ENCODE measurements around the gene ARHGEF2. TPM values are rescaled to one million over a fixed set of nuclear protein-coding genes. Genes with fewer than 3 reads are reported as not detected.

ARHGEF2 gene
- total and polyA plus RNA-seq, 2 of the 13 experiments (the other 11 are each of a cell fraction or from before 2014, with no cell fraction given) = 16.1 to 32.1 TPM

- no peak for TF ChIP-seq ZNF224 (CRISPR knock-in tag; IDR thresholded peaks at IDR 0.05)
- no peak for TF ChIP-seq ZFP62 (CRISPR knock-in tag; IDR thresholded peaks at IDR 0.05)
- no peak for TF ChIP-seq GLMP (CRISPR knock-in tag; IDR thresholded peaks at IDR 0.05; ENCODE audit: borderline replicate concordance)
- TF ChIP-seq MTF1 (CRISPR knock-in tag; IDR thresholded peaks at IDR 0.05) = no peak
- 0 out of 2 replicates have a peak, but pooled peaks have one; percentile 45 for TF ChIP-seq HBP1 (CRISPR knock-in tag; IDR thresholded peaks at IDR 0.05; ENCODE audit: low read depth)
- TF ChIP-seq BCL6 (CRISPR knock-in tag; IDR thresholded peaks at IDR 0.05) = peak; percentile 29; the same call in 1 of the 2 replicates
- TF ChIP-seq AGO1 (IDR thresholded peaks at IDR 0.05; ENCODE audit: low read depth, low read length, poor library complexity, severe bottlenecking) = no peak
- TF ChIP-seq MTA3 (CRISPR knock-in tag; IDR thresholded peaks at IDR 0.05) = no peak
- TF ChIP-seq PHF20 (CRISPR knock-in tag; IDR thresholded peaks at IDR 0.05) = peak; percentile 79
- TF ChIP-seq BORCS8-MEF2B (CRISPR knock-in tag; IDR thresholded peaks at IDR 0.05) = no peak
- TF ChIP-seq CSRNP1 (CRISPR knock-in tag; IDR thresholded peaks at IDR 0.05) = 0 out of 2 replicates have a peak, but pooled peaks have one; percentile 40
- TF ChIP-seq ZNF776 (CRISPR knock-in tag; IDR thresholded peaks at IDR 0.05) = no peak
- no peak for TF ChIP-seq ZNF234 (CRISPR knock-in tag; conservative IDR thresholded peaks at IDR 0.05)
- no peak for TF ChIP-seq SNAPC4 (CRISPR knock-in tag; IDR thresholded peaks at IDR 0.05)
- no peak for TF ChIP-seq JDP2 (CRISPR knock-in tag; IDR thresholded peaks at IDR 0.05; ENCODE audit: borderline replicate concordance)
- no peak for TF ChIP-seq REXO4 (CRISPR knock-in tag; IDR thresholded peaks at IDR 0.05; ENCODE audit: borderline replicate concordance)
- no peak; the same call in 1 of the 2 replicates for TF ChIP-seq ZMYM3 (CRISPR knock-in tag; IDR thresholded peaks at IDR 0.05)
- TF ChIP-seq TRAFD1 (CRISPR knock-in tag; IDR thresholded peaks at IDR 0.05; ENCODE audit: borderline replicate concordance) = 0 out of 2 replicates have a peak, but pooled peaks have one; percentile 22
Measured at GRCh38 chr1:155940482-155940992, 37.8 kb downstream of the ARHGEF2 start (continued).

Measured in HepG2 (cell line).